HG03064 (cell line): ENCODE measurements around the gene RNF207.

Experiments used
- ATAC-seq: cut with Tn5 transposase; IDR thresholded peaks from one replicate; pipeline ENCODE4 v1.9.1; 2021; ENCODE audit warnings: low read depth; ENCODE audit not compliant: unreplicated experiment

Gene RNF207, protein sequence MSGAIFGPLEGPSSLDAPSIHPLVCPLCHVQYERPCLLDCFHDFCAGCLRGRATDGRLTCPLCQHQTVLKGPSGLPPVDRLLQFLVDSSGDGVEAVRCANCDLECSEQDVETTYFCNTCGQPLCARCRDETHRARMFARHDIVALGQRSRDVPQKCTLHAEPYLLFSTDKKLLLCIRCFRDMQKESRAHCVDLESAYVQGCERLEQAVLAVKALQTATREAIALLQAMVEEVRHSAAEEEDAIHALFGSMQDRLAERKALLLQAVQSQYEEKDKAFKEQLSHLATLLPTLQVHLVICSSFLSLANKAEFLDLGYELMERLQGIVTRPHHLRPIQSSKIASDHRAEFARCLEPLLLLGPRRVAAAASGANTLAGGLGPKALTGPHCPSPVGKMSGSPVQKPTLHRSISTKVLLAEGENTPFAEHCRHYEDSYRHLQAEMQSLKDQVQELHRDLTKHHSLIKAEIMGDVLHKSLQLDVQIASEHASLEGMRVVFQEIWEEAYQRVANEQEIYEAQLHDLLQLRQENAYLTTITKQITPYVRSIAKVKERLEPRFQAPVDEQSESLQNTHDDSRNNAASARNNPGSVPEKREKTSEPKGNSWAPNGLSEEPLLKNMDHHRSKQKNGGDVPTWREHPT

GRCh38 chr1:6205849-6206519 is at the start of gene RNF207:
TSS of gene RNF207 (plus strand) at chr1:6206119. CDS start at chr1:6206536, 417 bp downstream.
- ATAC-seq = no peak

GRCh38 chr1:6157132-6157527 is 48.8 kb upstream of the RNF207 start:
- ATAC-seq = no peak

GRCh38 chr1:6157528-6158174 is 48.3 kb upstream of the RNF207 start:
- ATAC-seq = no peak

DNA sequence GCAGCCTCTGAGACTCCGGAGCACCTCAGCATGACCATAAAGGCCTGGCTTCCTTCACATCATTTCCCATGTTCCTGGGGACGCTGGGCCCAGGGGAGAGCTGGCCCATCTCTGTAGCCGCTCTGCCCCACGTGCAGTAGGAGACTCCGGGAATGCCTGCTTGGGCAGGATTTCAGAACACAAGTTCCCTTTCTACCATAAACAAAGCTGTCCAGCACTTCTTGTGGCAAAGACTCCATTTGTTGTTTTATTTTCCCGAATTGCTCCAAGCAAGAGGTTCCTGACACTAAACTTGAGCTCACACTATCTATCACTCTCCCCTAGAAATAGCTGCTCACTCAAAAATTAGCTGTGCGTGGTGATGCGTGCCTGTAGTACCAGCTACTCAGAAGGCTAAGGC is 47.7 kb upstream of the RNF207 start:
- ATAC-seq = no peak

- no peak for ATAC-seq
Measured at GRCh38 chr1:6162341-6162740, 43.6 kb upstream of the RNF207 start.

GRCh38 chr1:6162773-6163172 is 43.1 kb upstream of the RNF207 start:
- ATAC-seq = no peak

GRCh38 chr1:6163191-6163972 is 42.5 kb upstream of the RNF207 start:
- ATAC-seq = no peak

GRCh38 chr1:6163973-6164617 is 41.8 kb upstream of the RNF207 start:
- ATAC-seq = no peak

GRCh38 chr1:6165027-6165426 is 40.9 kb upstream of the RNF207 start:
- ATAC-seq = no peak

GRCh38 chr1:6165441-6165985 is 40.4 kb upstream of the RNF207 start:
- no peak for ATAC-seq

GRCh38 chr1:6166221-6166620 is 39.7 kb upstream of the RNF207 start:
- no peak for ATAC-seq

GRCh38 chr1:6166655-6167390 is 39.1 kb upstream of the RNF207 start:
- no peak for ATAC-seq

GRCh38 chr1:6167391-6168303 is 38.3 kb upstream of the RNF207 start:
- no peak for ATAC-seq

DNA sequence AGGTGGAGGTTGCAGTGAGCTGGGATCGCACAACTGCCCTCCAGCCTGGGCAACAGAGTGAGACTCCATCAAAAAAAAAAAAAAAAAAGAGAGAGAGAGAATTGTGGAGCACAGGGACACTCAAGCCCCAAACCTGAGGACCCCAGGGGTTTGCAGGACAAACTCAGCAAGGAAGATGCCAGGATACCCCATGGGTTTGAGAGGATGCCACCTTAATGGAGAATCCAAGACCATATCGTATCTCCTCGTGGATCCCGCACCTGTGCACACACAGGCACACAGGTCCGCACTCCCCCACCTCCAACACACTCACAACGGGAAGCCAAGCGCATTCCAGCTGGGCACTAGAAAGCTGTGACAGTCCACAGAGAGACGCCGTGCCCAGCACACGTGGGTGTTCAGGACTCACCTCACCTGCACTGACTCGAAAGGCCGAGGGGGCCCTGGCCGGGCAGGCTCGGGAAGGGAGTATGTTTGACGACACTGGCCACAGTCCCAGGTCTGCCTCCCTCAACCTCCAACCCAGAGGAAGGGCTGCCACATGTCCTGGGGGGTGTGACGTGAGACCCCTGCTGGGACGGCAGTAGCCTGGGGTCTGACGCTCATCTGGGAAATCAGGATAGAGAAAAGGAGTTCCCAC is 36.9 kb upstream of the RNF207 start:
- ATAC-seq = no peak

DNA sequence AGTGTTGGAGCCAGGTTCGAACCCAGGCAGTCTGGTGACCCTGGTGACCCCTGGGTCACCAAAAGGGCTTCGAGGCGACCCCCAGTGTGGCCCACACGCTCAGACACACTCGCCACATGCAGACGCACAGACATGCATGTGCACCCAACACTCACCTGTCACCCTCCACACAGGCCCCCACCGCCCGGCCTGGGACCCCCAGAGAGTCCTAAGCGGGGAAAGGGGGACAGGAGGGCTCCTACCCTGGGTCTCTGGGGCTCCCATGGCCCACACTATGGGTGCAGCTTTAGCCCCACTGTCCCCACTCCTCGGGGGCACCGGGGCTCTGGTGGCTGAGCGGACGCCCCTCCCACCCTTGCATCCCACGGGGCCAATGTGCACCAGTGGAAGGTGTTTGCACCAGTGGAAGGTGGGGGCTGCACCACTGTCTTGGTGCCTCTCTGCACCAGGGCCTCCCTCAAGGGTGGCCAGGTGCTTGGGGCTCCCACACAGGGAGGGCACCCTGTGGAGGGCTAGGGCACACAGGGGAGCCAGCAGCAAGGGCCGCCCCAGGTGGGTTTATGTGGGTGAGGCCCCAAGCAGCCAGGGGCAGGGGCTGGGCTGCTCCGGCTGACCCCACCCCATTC is 35.7 kb upstream of the RNF207 start:
- ATAC-seq = no peak

- no peak for ATAC-seq
Measured at GRCh38 chr1:6170742-6171201, 35.1 kb upstream of the RNF207 start.
